Adrenal gland (tissue), 5 donors: ENCODE measurements around the gene SREBF2.

Experiments used
- CTCF ChIP-seq, 6 experiments: fragments of 450-650 bp in 4 of 6; fragments of 200-600 bp in 2 of 6; sonication (generic) in 1 of 6; IDR thresholded peaks; 1 replicate in 5 of 6; 2 replicates in 1 of 6; pipeline versions ENCODE4 v1.5.1 to v1.8.0; 2016 to 2021; ENCODE audit warnings: antibody characterized with exemption in 6 of 6, mild to moderate bottlenecking in 2 of 6, moderate library complexity in 1 of 6
- POLR2A ChIP-seq, 2 donors: fragments of 450-650 bp; IDR thresholded peaks; one replicate each; pipeline ENCODE4 v1.6.1; 2017; ENCODE audit warnings: antibody characterized with exemption in 2 of 2, mild to moderate bottlenecking in 2 of 2, moderate library complexity in 1 of 2
- donor health status: DM: no; HTN: no; CAD: no.

GRCh38 chr22:41863472-41863871 is 30.6 kb downstream of the SREBF2 start:
- TF ChIP-seq CTCF (IDR thresholded peaks at IDR 0.05) (no peak), POLR2A (IDR thresholded peaks at IDR 0.05) (no peak)
